SIG-M5 (cell line): Measurements from ENCODE around the gene TCF15.

Source experiments
- DNase-seq: peaks from one replicate; lab custom pipeline; 2025; lab: John Stamatoyannopoulos, UW

The TCF15 gene

GRCh38 chr20:610130-611046 is at the start of gene TCF15:
Gene TCF15 (minus strand): TSS chr20:610309. CDS start chr20:610237, 72 bp downstream.
- no peak for DNase-seq

GRCh38 chr20:658731-659291 is 48.7 kb upstream of the TCF15 start:
- DNase-seq = no peak

GRCh38 chr20:658202-658601 is 48.1 kb upstream of the TCF15 start:
- no peak for DNase-seq

GRCh38 chr20:655726-656624 is 45.9 kb upstream of the TCF15 start:
- no peak for DNase-seq

- DNase-seq = no peak
Observed at GRCh38 chr20:654417-654750, 44.3 kb upstream of the TCF15 start.

GRCh38 chr20:653590-654416 is 43.7 kb upstream of the TCF15 start:
- no peak for DNase-seq

- no peak for DNase-seq
Observed at GRCh38 chr20:653110-653589, 43.0 kb upstream of the TCF15 start, which contains the start of gene SRXN1. Gene SRXN1 (minus strand): TSS chr20:653200. CDS start chr20:653185, 15 bp downstream.

GRCh38 chr20:652615-653109 is 42.6 kb upstream of the TCF15 start:
- DNase-seq = no peak

GRCh38 chr20:651713-652614 is 41.9 kb upstream of the TCF15 start:
- DNase-seq = no peak

GRCh38 chr20:650954-651353 is 40.8 kb upstream of the TCF15 start:
- DNase-seq = no peak

- no peak for DNase-seq
Observed at GRCh38 chr20:650281-650680, 40.2 kb upstream of the TCF15 start.

GRCh38 chr20:647479-648019 is 37.4 kb upstream of the TCF15 start:
- DNase-seq = no peak

- no peak for DNase-seq
Observed at GRCh38 chr20:646868-647233, 36.7 kb upstream of the TCF15 start.

GRCh38 chr20:646107-646867 is 36.2 kb upstream of the TCF15 start:
- no peak for DNase-seq

- DNase-seq = no peak
Observed at GRCh38 chr20:645318-646106, 35.4 kb upstream of the TCF15 start.

- DNase-seq = no peak
Observed at GRCh38 chr20:644692-645317, 34.7 kb upstream of the TCF15 start.

GRCh38 chr20:642398-643174 is 32.5 kb upstream of the TCF15 start:
- DNase-seq = no peak
